HG03565 (cell line): Measurements from ENCODE around the gene CBLC.
A peak's percentile ranks its signal among the peaks of the same experiment; 100 is the strongest.

ENCODE experiments used
- ATAC-seq: cut with Tn5 transposase; IDR thresholded peaks from one replicate; pipeline ENCODE4 v1.9.1; 2021; ENCODE audit warnings: mild to moderate bottlenecking, moderate library complexity; ENCODE audit not compliant: unreplicated experiment

Gene CBLC

GRCh38 chr19:44799627-44800346 lies 22.1 kb downstream of the CBLC start:
- no peak for ATAC-seq

GRCh38 chr19:44800461-44800860 lies 22.8 kb downstream of the CBLC start:
- ATAC-seq, result peak; percentile 72

GRCh38 chr19:44803442-44804428 lies 26.0 kb downstream of the CBLC start:
- no peak for ATAC-seq

GRCh38 chr19:44806291-44806690 lies 28.6 kb downstream of the CBLC start:
- no peak for ATAC-seq

- ATAC-seq, result no peak
Measured at GRCh38 chr19:44807162-44807561, 29.5 kb downstream of the CBLC start.

- no peak for ATAC-seq
Measured at GRCh38 chr19:44807652-44808462, 30.2 kb downstream of the CBLC start.

- no peak for ATAC-seq
Measured at GRCh38 chr19:44808463-44809371, 31.0 kb downstream of the CBLC start, which contains the start of gene BCAM. Gene BCAM (plus strand): TSS chr19:44809103. CDS start chr19:44809125, 22 bp downstream.

- ATAC-seq, result no peak
Measured at GRCh38 chr19:44809577-44810233, 32.0 kb downstream of the CBLC start.

GRCh38 chr19:44810234-44811121 lies 32.8 kb downstream of the CBLC start:
- ATAC-seq, result no peak

- ATAC-seq, result no peak
Measured at GRCh38 chr19:44811122-44811419, 33.4 kb downstream of the CBLC start.

- no peak for ATAC-seq
Measured at GRCh38 chr19:44812142-44812718, 34.5 kb downstream of the CBLC start.

GRCh38 chr19:44813070-44813840 lies 35.6 kb downstream of the CBLC start:
- ATAC-seq, result no peak

GRCh38 chr19:44813841-44814470 lies 36.3 kb downstream of the CBLC start:
- no peak for ATAC-seq

GRCh38 chr19:44814517-44814916 lies 36.8 kb downstream of the CBLC start:
- no peak for ATAC-seq

- no peak for ATAC-seq
Measured at GRCh38 chr19:44816301-44816700, 38.6 kb downstream of the CBLC start.

- ATAC-seq, result no peak
Measured at GRCh38 chr19:44817725-44818465, 40.2 kb downstream of the CBLC start.
